ENCODE results near the gene CHGA. TPM values are rescaled to one million over a fixed set of nuclear protein-coding genes. Genes with fewer than 3 reads are reported as not detected.

CHGA gene
- total and polyA plus RNA-seq, 2 of the 13 experiments (the other 11 are each of a cell fraction or from before 2014, with no cell fraction given), result not detected

GRCh38 chr14:92920001-92920400 lies 2.9 kb upstream of the CHGA start (continued):
- TF ChIP-seq, protein P1, sequence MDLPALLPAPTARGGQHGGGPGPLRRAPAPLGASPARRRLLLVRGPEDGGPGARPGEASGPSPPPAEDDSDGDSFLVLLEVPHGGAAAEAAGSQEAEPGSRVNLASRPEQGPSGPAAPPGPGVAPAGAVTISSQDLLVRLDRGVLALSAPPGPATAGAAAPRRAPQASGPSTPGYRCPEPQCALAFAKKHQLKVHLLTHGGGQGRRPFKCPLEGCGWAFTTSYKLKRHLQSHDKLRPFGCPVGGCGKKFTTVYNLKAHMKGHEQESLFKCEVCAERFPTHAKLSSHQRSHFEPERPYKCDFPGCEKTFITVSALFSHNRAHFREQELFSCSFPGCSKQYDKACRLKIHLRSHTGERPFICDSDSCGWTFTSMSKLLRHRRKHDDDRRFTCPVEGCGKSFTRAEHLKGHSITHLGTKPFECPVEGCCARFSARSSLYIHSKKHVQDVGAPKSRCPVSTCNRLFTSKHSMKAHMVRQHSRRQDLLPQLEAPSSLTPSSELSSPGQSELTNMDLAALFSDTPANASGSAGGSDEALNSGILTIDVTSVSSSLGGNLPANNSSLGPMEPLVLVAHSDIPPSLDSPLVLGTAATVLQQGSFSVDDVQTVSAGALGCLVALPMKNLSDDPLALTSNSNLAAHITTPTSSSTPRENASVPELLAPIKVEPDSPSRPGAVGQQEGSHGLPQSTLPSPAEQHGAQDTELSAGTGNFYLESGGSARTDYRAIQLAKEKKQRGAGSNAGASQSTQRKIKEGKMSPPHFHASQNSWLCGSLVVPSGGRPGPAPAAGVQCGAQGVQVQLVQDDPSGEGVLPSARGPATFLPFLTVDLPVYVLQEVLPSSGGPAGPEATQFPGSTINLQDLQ (CRISPR knock-in tag; IDR thresholded peaks at IDR 0.05), result no peak
- TF ChIP-seq, protein P2, sequence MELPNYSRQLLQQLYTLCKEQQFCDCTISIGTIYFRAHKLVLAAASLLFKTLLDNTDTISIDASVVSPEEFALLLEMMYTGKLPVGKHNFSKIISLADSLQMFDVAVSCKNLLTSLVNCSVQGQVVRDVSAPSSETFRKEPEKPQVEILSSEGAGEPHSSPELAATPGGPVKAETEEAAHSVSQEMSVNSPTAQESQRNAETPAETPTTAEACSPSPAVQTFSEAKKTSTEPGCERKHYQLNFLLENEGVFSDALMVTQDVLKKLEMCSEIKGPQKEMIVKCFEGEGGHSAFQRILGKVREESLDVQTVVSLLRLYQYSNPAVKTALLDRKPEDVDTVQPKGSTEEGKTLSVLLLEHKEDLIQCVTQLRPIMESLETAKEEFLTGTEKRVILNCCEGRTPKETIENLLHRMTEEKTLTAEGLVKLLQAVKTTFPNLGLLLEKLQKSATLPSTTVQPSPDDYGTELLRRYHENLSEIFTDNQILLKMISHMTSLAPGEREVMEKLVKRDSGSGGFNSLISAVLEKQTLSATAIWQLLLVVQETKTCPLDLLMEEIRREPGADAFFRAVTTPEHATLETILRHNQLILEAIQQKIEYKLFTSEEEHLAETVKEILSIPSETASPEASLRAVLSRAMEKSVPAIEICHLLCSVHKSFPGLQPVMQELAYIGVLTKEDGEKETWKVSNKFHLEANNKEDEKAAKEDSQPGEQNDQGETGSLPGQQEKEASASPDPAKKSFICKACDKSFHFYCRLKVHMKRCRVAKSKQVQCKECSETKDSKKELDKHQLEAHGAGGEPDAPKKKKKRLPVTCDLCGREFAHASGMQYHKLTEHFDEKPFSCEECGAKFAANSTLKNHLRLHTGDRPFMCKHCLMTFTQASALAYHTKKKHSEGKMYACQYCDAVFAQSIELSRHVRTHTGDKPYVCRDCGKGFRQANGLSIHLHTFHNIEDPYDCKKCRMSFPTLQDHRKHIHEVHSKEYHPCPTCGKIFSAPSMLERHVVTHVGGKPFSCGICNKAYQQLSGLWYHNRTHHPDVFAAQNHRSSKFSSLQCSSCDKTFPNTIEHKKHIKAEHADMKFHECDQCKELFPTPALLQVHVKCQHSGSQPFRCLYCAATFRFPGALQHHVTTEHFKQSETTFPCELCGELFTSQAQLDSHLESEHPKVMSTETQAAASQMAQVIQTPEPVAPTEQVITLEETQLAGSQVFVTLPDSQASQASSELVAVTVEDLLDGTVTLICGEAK (IDR thresholded peaks at IDR 0.05), result 0 out of 2 replicates have a peak, but pooled peaks have one; percentile 17
- TF ChIP-seq, protein P2 (CRISPR knock-in tag; IDR thresholded peaks at IDR 0.05), result peak; percentile 96; the same call in 1 of the 2 replicates
- TF ChIP-seq ZFP41 (CRISPR knock-in tag; IDR thresholded peaks at IDR 0.05; ENCODE audit: borderline replicate concordance), result no peak
- no peak for TF ChIP-seq ATF3 (CRISPR knock-in tag; IDR thresholded peaks at IDR 0.05)
